HUES64 (cell line): ENCODE measurements around the gene SUGCT.

Experiments
- H3K27ac ChIP-seq: 2 replicates; pipeline ENCODE4 v1.7.0; 2013; ENCODE audit warnings: low read depth, low read length, inconsistent platforms
- H3K27me3 ChIP-seq: 2 replicates; pipeline ENCODE4 v1.6.1; 2013; ENCODE audit warnings: mild to moderate bottlenecking, low read length; ENCODE audit not compliant: insufficient read depth
- H3K36me3 ChIP-seq: 2 replicates; pipeline ENCODE4 v1.6.1; 2013; ENCODE audit warnings: mild to moderate bottlenecking, low read length; ENCODE audit not compliant: insufficient read depth
- H3K4me1 ChIP-seq: 2 replicates; pipeline ENCODE4 v1.6.1; 2013; ENCODE audit warnings: mild to moderate bottlenecking, low read length, moderate library complexity; ENCODE audit not compliant: insufficient read depth
- H3K4me3 ChIP-seq: 2 replicates; pipeline ENCODE4 v1.5.1; 2013; ENCODE audit warnings: mild to moderate bottlenecking, low read length, moderate library complexity
- H3K9ac ChIP-seq: 2 replicates; pipeline ENCODE4 v1.6.1; 2013; ENCODE audit warnings: mild to moderate bottlenecking, low read depth, low read length
- H3K9me3 ChIP-seq: 2 replicates; pipeline ENCODE4 v1.6.1; 2013; ENCODE audit warnings: low read depth, low read length; ENCODE audit not compliant: insufficient read depth
- WGBS: fragments of 150-250, 120-280 bp; methylation state at CpG from one replicate; pipeline ENCODE4 v1.1.7; 2013; ENCODE audit warnings: missing lambda C conversion rate; 5-methylcytosine and 5-hydroxymethylcytosine counted together

Gene SUGCT

DNA sequence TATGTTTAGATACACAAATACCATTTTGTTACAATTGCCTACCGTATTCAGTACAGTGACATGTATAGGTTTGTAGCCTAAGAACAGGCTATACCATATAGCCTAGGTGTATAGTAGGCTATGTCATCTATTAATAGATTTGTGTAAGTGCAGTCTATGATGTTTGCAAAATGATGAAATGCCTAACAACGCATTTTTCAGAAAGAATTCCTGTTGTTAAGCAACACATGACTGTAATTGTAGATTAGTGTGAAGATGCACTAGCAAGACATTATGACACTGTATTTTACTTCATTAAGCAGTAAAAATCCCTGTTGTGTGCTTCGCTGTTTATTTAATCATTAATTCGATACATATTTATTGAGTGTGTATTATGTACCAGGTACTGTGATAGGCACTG is 446.0 kb downstream of the SUGCT start:
- no peaks in the 10 kb centered on the region for H3K36me3 ChIP-seq
- no peak overlapping the region for H3K27ac ChIP-seq
- over 99% methylated on average over 4 of the region's 4 CpGs for WGBS
- H3K4me1 ChIP-seq, result peaks cover 24% of the 10 kb centered on the region
- H3K9me3 ChIP-seq, result no peaks in the 10 kb centered on the region
- H3K9ac ChIP-seq, result no peak overlapping the region
- H3K27me3 ChIP-seq, result no peaks in the 10 kb centered on the region
- no peak overlapping the region for H3K4me3 ChIP-seq

DNA sequence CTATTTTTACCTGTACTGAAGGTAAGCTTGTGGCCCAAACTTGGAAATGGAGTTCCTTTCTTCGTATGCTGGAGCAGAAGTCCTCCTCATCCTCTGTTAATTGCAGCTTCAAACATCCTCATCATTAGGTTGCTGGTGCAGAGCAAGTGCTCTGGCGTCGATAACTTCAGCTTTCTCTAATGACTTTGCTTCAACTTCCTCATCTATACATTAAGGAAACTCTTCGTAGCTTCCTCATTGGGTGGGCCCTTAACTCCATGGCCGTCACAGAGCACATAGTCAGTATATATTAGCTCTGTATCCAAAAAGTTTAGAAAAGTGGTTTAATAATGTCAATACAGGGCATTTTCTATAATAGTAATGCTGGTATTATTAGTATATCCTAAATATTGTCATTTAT is 447.7 kb downstream of the SUGCT start:
- WGBS, result 93% methylated on average over 4 of the region's 5 CpGs
- Histone ChIP-seq H3K9me3 (no peaks in the 10 kb centered on the region), H3K4me1 (peaks cover 19% of the 10 kb centered on the region), H3K27me3 (no peaks in the 10 kb centered on the region), H3K9ac (no peak overlapping the region), H3K27ac (no peak overlapping the region), H3K36me3 (no peaks in the 10 kb centered on the region), H3K4me3 (no peak overlapping the region)

DNA sequence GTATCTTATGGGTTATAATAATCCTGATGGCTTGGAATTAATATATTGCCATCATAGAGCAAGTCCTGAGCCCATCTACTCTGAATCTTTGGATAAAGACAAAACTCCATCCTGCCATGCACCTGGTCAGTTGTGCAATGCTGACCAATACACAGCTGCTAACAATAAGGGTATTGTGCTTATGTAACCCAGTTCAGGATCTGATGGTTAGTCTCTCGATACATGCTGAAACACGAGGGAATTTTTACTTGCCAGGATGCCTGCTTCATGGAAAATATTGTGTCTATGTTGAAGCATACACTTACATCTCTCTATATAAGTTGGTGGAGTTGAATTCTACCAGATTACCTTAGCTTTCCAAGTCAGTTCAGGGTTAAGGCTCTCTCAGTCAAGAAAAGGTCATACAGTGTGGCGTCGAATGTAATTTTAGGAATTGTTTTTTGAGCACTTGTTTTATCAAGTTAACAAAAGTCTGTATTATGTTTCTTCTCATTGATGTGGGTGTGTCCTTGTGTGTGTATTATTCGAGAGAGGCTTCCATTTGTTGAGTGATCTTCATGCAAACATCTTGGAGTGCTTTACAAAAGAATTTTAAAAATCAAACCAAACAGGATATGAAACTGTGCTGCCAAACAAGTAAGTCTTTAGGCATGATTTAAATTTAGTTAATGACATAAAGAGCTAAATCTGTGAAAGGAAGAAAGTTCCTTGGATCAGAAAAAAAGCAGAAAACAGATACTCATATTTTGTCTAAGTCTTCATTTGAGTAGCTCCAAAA is 449.1 kb downstream of the SUGCT start:
- Histone ChIP-seq H3K27ac (no peak overlapping the region), H3K4me3 (no peak overlapping the region), H3K36me3 (no peaks in the 10 kb centered on the region), H3K4me1 (peaks cover 19% of the 10 kb centered on the region), H3K9ac (no peak overlapping the region), H3K9me3 (no peaks in the 10 kb centered on the region), H3K27me3 (no peaks in the 10 kb centered on the region)
- WGBS, result 93% methylated on average over 5 of the region's 5 CpGs

DNA sequence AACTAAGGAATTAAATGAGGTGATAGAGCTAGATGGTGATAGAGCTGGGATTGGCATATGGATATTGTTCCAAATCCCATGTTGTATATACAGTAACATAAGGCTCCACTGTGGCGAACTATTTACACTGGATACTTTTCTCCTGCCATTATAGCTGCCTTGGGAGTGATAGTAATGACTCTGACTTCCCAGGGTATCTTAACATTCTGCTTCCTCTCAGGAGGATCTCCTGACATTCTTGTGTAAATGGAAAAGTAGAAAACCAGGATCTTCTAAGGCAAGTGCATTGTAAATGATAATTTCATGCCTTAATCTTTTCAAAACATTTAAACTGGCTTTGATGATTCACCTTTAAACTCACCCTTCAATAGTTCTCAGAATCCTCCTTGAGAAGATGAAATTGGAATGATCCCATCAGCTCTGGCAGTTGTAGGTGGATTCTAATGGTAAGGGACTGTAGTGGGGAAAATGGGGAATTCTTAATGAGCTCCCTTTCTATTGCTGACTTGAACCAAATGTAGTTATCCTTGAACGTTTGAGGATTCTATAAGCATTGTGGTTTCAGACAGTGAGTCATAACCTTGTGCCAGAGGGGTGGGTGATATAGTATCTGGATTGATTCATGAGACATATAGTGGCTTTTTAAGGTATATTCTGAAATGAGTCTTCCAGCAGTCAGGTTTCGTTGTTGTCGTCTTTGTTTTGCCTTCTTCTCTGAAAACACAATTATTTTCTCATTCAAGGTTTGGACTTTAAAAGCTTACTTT is 450.0 kb downstream of the SUGCT start:
- Histone ChIP-seq H3K9me3 (no peaks in the 10 kb centered on the region), H3K36me3 (no peaks in the 10 kb centered on the region), H3K27me3 (no peaks in the 10 kb centered on the region), H3K4me1 (peaks cover 16% of the 10 kb centered on the region; the same call in 1 of the 2 replicates), H3K4me3 (no peak overlapping the region), H3K9ac (no peak overlapping the region), H3K27ac (no peak overlapping the region)
- 79% methylated on average over 3 of the region's 4 CpGs for WGBS

DNA sequence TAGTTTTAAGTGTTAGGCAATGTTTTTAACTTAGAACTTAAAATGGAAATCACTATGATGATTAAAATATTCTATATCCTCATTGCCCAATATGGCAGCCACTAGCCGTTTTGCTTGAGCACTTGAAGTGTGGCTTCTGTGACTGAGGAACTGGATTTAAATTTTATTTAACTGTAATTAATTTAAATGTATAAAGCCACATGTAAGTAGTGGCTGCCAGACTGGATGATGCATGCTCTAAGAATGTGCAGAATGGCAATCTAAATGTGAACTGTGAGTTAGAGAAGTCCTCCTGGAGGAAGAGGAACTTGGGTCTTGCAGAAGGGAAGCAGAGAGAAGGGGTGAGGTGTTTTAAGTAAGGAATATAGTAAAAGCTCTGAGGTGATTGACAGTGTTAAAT is 451.4 kb downstream of the SUGCT start:
- H3K4me1 ChIP-seq, result peaks cover 16% of the 10 kb centered on the region; the same call in 1 of the 2 replicates
- H3K9me3 ChIP-seq, result peaks cover 5% of the 10 kb centered on the region; the same call in 1 of the 2 replicates
- no peak overlapping the region for H3K4me3 ChIP-seq
- WGBS, result no CpG with 5 or more reads among the region's 1 CpG
- H3K27me3 ChIP-seq, result no peaks in the 10 kb centered on the region
- no peak overlapping the region for H3K9ac ChIP-seq
- no peak overlapping the region for H3K27ac ChIP-seq
- H3K36me3 ChIP-seq, result no peaks in the 10 kb centered on the region

DNA sequence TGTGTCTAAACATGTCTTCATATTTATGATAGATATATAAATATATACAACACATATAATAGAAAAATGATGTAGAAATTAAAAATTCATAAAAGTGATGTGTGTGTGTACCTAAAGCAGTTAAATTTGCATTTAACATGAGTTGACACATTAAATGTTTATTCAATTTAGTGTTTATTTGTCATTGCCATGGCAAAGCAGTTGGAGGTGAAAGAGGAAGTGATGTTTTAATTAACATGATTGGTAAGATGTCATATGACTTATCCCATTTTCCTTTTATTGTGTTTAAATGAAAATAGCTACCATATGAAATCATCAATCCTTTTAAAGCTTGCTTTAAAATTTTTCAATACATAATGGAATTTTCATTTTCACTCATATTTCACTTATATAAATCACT is 452.6 kb downstream of the SUGCT start:
- no peak overlapping the region for H3K27ac ChIP-seq
- no peaks in the 10 kb centered on the region for H3K27me3 ChIP-seq
- peaks cover 16% of the 10 kb centered on the region; the same call in 1 of the 2 replicates for H3K4me1 ChIP-seq

DNA sequence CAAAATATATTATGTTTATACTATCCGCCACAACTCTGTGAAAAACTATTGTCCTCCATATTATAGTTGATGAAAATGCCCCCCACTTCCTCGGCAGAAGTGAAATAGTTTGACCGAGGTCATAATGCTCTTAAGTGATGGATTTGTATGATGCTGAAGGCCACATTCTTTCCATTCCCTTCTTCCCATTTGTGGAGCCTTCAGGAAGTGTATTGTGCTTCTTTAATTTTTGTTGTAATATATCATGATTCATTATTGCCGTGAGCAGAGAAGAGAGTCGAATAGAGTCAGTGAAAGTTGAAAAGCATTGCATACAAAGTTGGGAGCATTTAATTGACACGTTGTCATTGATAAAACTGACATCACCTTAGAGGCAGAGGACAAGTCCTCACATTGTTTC is 460.3 kb downstream of the SUGCT start:
- H3K27me3 ChIP-seq, result no peaks in the 10 kb centered on the region
- 88% methylated on average over 3 of the region's 6 CpGs for WGBS
- H3K4me3 ChIP-seq, result no peak overlapping the region
- H3K27ac ChIP-seq, result no peak overlapping the region
- H3K4me1 ChIP-seq, result no peaks in the 10 kb centered on the region
- H3K36me3 ChIP-seq, result no peaks in the 10 kb centered on the region
- H3K9me3 ChIP-seq, result peaks cover 5% of the 10 kb centered on the region; the same call in 1 of the 2 replicates
- no peak overlapping the region for H3K9ac ChIP-seq

More for the DNA sequence above, 452.6 kb downstream of the SUGCT start:
- H3K4me3 ChIP-seq, result no peak overlapping the region
- H3K9ac ChIP-seq, result no peak overlapping the region
- peaks cover 5% of the 10 kb centered on the region; the same call in 1 of the 2 replicates for H3K9me3 ChIP-seq
- H3K36me3 ChIP-seq, result no peaks in the 10 kb centered on the region

DNA sequence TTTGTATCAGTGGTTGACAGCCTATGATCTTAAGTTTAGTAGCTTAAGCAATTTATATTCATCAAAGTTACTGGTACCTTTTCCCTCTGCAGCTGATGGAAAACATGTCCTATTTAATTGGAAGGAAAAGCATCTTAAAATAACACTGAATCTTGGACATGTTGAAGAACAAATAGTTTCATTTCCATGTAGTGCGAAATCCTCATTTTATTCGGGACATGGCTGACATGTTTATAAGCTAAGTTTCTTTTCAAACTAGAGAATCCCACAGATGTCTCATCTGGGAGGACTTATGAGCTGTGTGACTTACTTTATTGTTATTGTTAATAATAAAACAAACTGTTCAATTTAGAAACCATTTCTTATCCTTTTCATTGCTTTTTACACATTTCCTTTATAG is 461.0 kb downstream of the SUGCT start:
- Histone ChIP-seq H3K27ac (no peak overlapping the region), H3K4me3 (no peak overlapping the region), H3K9me3 (peaks cover under 1% of the 10 kb centered on the region; the same call in 1 of the 2 replicates), H3K4me1 (no peaks in the 10 kb centered on the region), H3K36me3 (no peaks in the 10 kb centered on the region), H3K9ac (no peak overlapping the region), H3K27me3 (no peaks in the 10 kb centered on the region)
- WGBS, result 100% methylated on average over 2 of the region's 2 CpGs

DNA sequence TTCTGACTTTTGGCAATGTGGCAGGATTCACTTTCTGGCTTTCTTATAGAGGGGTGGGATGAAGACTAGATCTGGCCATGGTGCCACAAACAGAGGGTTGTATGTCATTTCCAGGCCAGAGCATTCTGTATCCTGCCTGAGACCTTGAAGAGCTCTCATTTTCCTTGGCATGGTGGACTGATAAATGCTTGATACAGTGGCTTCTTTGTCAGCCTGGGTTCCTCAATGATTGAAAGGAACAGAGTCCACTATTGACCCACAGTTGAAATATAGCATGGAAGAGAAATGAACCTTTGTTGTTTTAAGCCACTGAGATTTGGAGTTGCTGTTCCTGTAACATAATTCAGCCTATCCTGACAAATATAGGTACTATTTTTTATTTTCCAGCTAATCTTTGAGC is 462.7 kb downstream of the SUGCT start:
- Histone ChIP-seq H3K4me3 (no peak overlapping the region), H3K36me3 (no peaks in the 10 kb centered on the region), H3K27ac (no peak overlapping the region), H3K9ac (no peak overlapping the region), H3K9me3 (no peaks in the 10 kb centered on the region), H3K4me1 (no peaks in the 10 kb centered on the region), H3K27me3 (no peaks in the 10 kb centered on the region)

DNA sequence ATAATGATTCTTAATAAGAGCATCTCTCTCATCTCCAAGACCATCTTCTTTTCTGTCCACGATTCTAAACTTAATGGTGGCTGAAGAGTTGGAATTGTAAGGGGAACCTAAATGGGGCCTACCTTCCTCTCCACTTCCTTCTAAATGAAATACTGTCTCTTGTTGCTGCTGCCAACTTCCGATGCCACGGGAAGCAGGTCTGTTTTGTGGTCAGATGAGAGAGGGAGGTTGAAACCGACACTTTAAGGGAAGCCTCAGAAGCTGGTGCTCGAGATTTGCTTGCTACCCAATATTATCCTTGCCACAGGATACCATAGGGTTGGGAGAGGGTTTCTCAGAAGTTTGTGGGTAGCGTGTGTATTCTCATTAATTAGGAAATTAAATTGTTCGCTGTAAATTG is 464.1 kb downstream of the SUGCT start:
- Histone ChIP-seq H3K4me1 (no peaks in the 10 kb centered on the region), H3K9me3 (no peaks in the 10 kb centered on the region), H3K4me3 (no peak overlapping the region), H3K27me3 (no peaks in the 10 kb centered on the region), H3K36me3 (no peaks in the 10 kb centered on the region), H3K27ac (no peak overlapping the region), H3K9ac (no peak overlapping the region)
- WGBS, result 98% methylated on average over 6 of the region's 7 CpGs

DNA sequence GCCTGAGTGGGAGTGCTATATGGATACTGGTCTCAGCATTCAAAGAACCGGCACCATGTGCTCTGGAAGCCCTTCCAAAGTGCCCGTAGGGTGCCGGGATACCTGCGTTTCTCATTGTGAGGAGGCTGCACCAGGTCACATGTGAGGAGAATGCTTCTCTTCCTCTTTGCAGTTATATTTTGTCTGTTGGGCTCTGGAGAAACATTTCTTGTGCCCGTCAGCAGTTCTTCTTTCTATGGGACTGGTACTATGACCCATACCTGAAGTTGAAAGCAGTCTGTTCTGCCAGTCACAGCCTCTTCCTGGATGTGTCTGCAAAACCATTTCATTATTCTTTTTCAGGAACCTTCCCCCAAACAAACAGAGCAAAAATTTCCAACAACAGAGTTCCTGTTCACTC is 465.0 kb downstream of the SUGCT start:
- H3K27ac ChIP-seq, result no peak overlapping the region
- H3K27me3 ChIP-seq, result no peaks in the 10 kb centered on the region
- H3K4me3 ChIP-seq, result no peak overlapping the region
- H3K9ac ChIP-seq, result no peak overlapping the region
- H3K36me3 ChIP-seq, result no peaks in the 10 kb centered on the region
- H3K4me1 ChIP-seq, result no peaks in the 10 kb centered on the region
- H3K9me3 ChIP-seq, result no peaks in the 10 kb centered on the region
- 94% methylated on average over 5 of the region's 5 CpGs for WGBS
